ENCODE results near the gene LPP.

GRCh38 chr3:188749830-188750229 is 595.9 kb downstream of the LPP start:
- TF ChIP-seq POLR2AphosphoS5 (IDR thresholded peaks at IDR 0.05; ENCODE audit: borderline replicate concordance, low read depth, low read length) (no peak), EZH2 (IDR thresholded peaks at IDR 0.05) (no peak)

All from SK-N-MC (cell line).